Esophagus muscularis mucosa (tissue), 4 donors: ENCODE data around the gene MLF1. TPM values are rescaled to one million over a fixed set of nuclear protein-coding genes. Genes with fewer than 3 reads are reported as not detected.

ENCODE experiments used
- DNase-seq: peaks from one replicate; pipeline ENCODE4 v3.0.0-alpha.2; 2017; ENCODE audit errors: extremely low spot score
- H3K27ac ChIP-seq, 4 donors: fragments of 200-600 bp; sonication (generic); replicated peaks in 1 of 4; 1 replicate in 3 of 4; 2 replicates in 1 of 4; pipeline ENCODE4 v1.5.1; 2016 to 2019; ENCODE audit warnings: mild to moderate bottlenecking in 1 of 4
- H3K27me3 ChIP-seq, 4 donors: fragments of 200-600 bp; sonication (generic); one replicate each; pipeline versions ENCODE4 v1.5.1 to v1.6.0; 2016 to 2019
- H3K36me3 ChIP-seq, 4 donors: fragments of 200-600 bp; sonication (generic); one replicate each; pipeline ENCODE4 v1.5.1; 2016 to 2019
- H3K4me1 ChIP-seq, 4 donors: fragments of 200-600 bp; sonication (generic); one replicate each; pipeline ENCODE4 v1.5.1; 2016 to 2019
- H3K4me3 ChIP-seq, 4 donors: fragments of 200-600 bp; sonication (generic); 1 replicate in 2 of 4; 2 replicates in 2 of 4; pipeline ENCODE4 v1.5.1; 2016 to 2019; ENCODE audit warnings: mild to moderate bottlenecking in 4 of 4, moderate library complexity in 1 of 4
- H3K9me3 ChIP-seq, 4 donors: fragments of 200-600 bp; sonication (generic); 1 replicate in 3 of 4; 2 replicates in 1 of 4; pipeline ENCODE4 v1.5.1; 2016 to 2019
- CTCF ChIP-seq, 3 experiments: fragments of 200-600 bp in 2 of 3; fragments of 450-650 bp in 1 of 3; sonication (generic) in 2 of 3; IDR thresholded peaks; one replicate each; pipeline ENCODE4 v1.5.1; 2017 to 2019; ENCODE audit warnings: antibody characterized with exemption in 3 of 3, mild to moderate bottlenecking in 2 of 3, moderate library complexity in 1 of 3
- EP300 ChIP-seq: sonication (generic); formaldehyde crosslinking; IDR thresholded peaks from one replicate; pipeline ENCODE4 v1.6.1; 2017; ENCODE audit warnings: antibody characterized with exemption
- POLR2A ChIP-seq: fragments of 450-650 bp; IDR thresholded peaks from one replicate; pipeline ENCODE4 v1.6.1; 2017; ENCODE audit warnings: antibody characterized with exemption, moderate library complexity, mild to moderate bottlenecking, low read depth
- POLR2AphosphoS5 ChIP-seq, 2 donors: sonication (generic); formaldehyde crosslinking; IDR thresholded peaks; one replicate each; pipeline ENCODE4 v1.6.1; 2017; ENCODE audit warnings: antibody characterized with exemption in 2 of 2
- WGBS: methylation state at CpG from one replicate; pipeline ENCODE4 v1.1.5; 2018; 5-methylcytosine and 5-hydroxymethylcytosine counted together
- intact Hi-C: fragments of 100-400 bp; cut with DNase I; formaldehyde crosslinking; loops from one replicate; pipeline ENCODE4 v1.15.1; 2023
- total RNA-seq, 4 donors: library from RNA; depleted of rRNA; stranded (reverse); fragments of >200 nt; gene quantifications; one replicate each; pipeline versions ENCODE4 v1.1.0 to v1.2.1, GENCODE V29; 2016

MLF1 gene
- total RNA-seq, 4 donors from 2014 or later, result 7.6 to 15.2 (median 9.9) TPM

GRCh38 chr3:158573714-158574113 lies 2.7 kb downstream of the MLF1 start:
- H3K4me3 ChIP-seq, result no peak overlapping the region
- TF ChIP-seq CTCF (IDR thresholded peaks at IDR 0.05) (no peak), EP300 (no peak), POLR2AphosphoS5 (IDR thresholded peaks at IDR 0.05) (no peak), POLR2A (no peak)
- no peak overlapping the region for H3K27ac ChIP-seq
- WGBS, result 93% methylated on average over 7 of the region's 7 CpGs
- peaks cover 8 to 27% (median 24%) of the 10 kb centered on the region in 4 donors for H3K4me1 ChIP-seq
- intact Hi-C loops, result no loop called here
- no peak for DNase-seq
- H3K27me3 ChIP-seq, result no peaks in the 10 kb centered on the region
- no peaks in the 10 kb centered on the region for H3K9me3 ChIP-seq
- no peaks in the 10 kb centered on the region for H3K36me3 ChIP-seq

GRCh38 chr3:158574646-158575045 lies 3.7 kb downstream of the MLF1 start:
- no peaks in the 10 kb centered on the region for H3K9me3 ChIP-seq
- intact Hi-C loops, result no loop called here
- no peak overlapping the region for H3K27ac ChIP-seq
- no peak for DNase-seq
- no peaks in the 10 kb centered on the region for H3K27me3 ChIP-seq
- no peaks in the 10 kb centered on the region for H3K36me3 ChIP-seq
- 57% methylated on average over 1 of the region's 1 CpG for WGBS
- TF ChIP-seq POLR2A (no peak), EP300 (no peak), CTCF (IDR thresholded peaks at IDR 0.05) (no peak), POLR2AphosphoS5 (IDR thresholded peaks at IDR 0.05) (no peak)
- no peak overlapping the region for H3K4me3 ChIP-seq
- H3K4me1 ChIP-seq, result peaks cover 3 to 27% (median 24%) of the 10 kb centered on the region in 4 donors

- Histone ChIP-seq H3K27me3 (no peaks in the 10 kb centered on the region), H3K4me3 (no peak overlapping the region), H3K36me3 (no peaks in the 10 kb centered on the region), H3K27ac (no peak overlapping the region), H3K9me3 (no peaks in the 10 kb centered on the region), H3K4me1 (no peaks in the 10 kb centered on the region)
- TF ChIP-seq CTCF (IDR thresholded peaks at IDR 0.05), result no peak
- no peak for TF ChIP-seq POLR2AphosphoS5 (IDR thresholded peaks at IDR 0.05)
- TF ChIP-seq EP300, result no peak
- no peak for TF ChIP-seq POLR2A
- intact Hi-C loops, result no loop called here
- DNase-seq, result no peak
These were observed 19.2 kb downstream of the MLF1 start for GRCh38 chr3:158590223-158590622.

- Histone ChIP-seq H3K36me3 (peaks cover 0 to 51% (median 27%) of the 10 kb centered on the region in 4 donors), H3K4me3 (no peak overlapping the region), H3K4me1 (no peaks in the 10 kb centered on the region), H3K27me3 (no peaks in the 10 kb centered on the region), H3K9me3 (no peaks in the 10 kb centered on the region), H3K27ac (no peak overlapping the region)
- DNase-seq, result no peak
- WGBS, result 95% methylated on average over 2 of the region's 2 CpGs
- no peak for TF ChIP-seq EP300
- TF ChIP-seq CTCF (IDR thresholded peaks at IDR 0.05), result no peak
- TF ChIP-seq POLR2AphosphoS5 (IDR thresholded peaks at IDR 0.05), result no peak
- TF ChIP-seq POLR2A, result no peak
- intact Hi-C loops, result no loop called here
These were observed 29.8 kb downstream of the MLF1 start for GRCh38 chr3:158600787-158601186.

GRCh38 chr3:158602227-158602626 lies 31.2 kb downstream of the MLF1 start:
- no peaks in the 10 kb centered on the region for H3K27me3 ChIP-seq
- peaks cover 0 to 50% (median 27%) of the 10 kb centered on the region in 4 donors for H3K36me3 ChIP-seq
- H3K27ac ChIP-seq, result no peak overlapping the region
- no peak overlapping the region for H3K4me3 ChIP-seq
- no peaks in the 10 kb centered on the region for H3K9me3 ChIP-seq
- H3K4me1 ChIP-seq, result no peaks in the 10 kb centered on the region
- TF ChIP-seq EP300, result no peak
- TF ChIP-seq POLR2AphosphoS5 (IDR thresholded peaks at IDR 0.05), result no peak
- TF ChIP-seq CTCF (IDR thresholded peaks at IDR 0.05), result no peak
- no peak for TF ChIP-seq POLR2A
- DNase-seq, result no peak
- intact Hi-C loops, result no loop called here
